Gastrocnemius medialis (tissue), 4 donors: Measurements from ENCODE around the gene TNFRSF1A. TPM values are rescaled to one million over a fixed set of nuclear protein-coding genes. Genes with fewer than 3 reads are reported as not detected.

Experiments used
- ATAC-seq, 2 donors: fragments of 150-250 bp; one replicate each; pipeline ENCODE4 v1.9.1; 2016
- DNase-seq, 2 donors: peaks; one replicate each; pipeline ENCODE4 v3.0.0-alpha.2; 2019
- H3K27ac ChIP-seq, 4 donors: fragments of 200-600 bp; sonication (generic); 1 replicate in 1 of 4; 2 replicates in 3 of 4; pipeline ENCODE4 v1.5.1; 2016 to 2018; ENCODE audit warnings: mild to moderate bottlenecking in 2 of 4, moderate library complexity in 1 of 4
- H3K27me3 ChIP-seq, 3 donors: fragments of 200-600 bp; sonication (generic) in 2 of 3; 1 replicate in 1 of 3; 2 replicates in 2 of 3; pipeline versions ENCODE4 v1.5.1 to v1.6.0; 2016 to 2019; ENCODE audit warnings: mild to moderate bottlenecking in 1 of 3, moderate library complexity in 1 of 3
- H3K36me3 ChIP-seq, 2 donors: fragments of 200-600 bp; sonication (generic) in 1 of 2; one replicate each; pipeline ENCODE4 v1.5.1; 2017 to 2018
- H3K4me1 ChIP-seq, 2 donors: fragments of 200-600 bp; sonication (generic) in 1 of 2; one replicate each; pipeline ENCODE4 v1.5.1; 2016 to 2017; ENCODE audit warnings: mild to moderate bottlenecking in 2 of 2
- H3K4me3 ChIP-seq, 4 donors: fragments of 200-600 bp; sonication (generic) in 3 of 4; 1 replicate in 1 of 4; 2 replicates in 3 of 4; pipeline ENCODE4 v1.5.1; 2016 to 2019; ENCODE audit warnings: mild to moderate bottlenecking in 2 of 4
- H3K9me3 ChIP-seq, 3 donors: fragments of 200-600 bp; sonication (generic) in 2 of 3; 1 replicate in 1 of 3; 2 replicates in 2 of 3; pipeline ENCODE4 v1.5.1; 2016 to 2019
- POLR2A ChIP-seq, 2 donors: fragments of 450-650 bp; IDR thresholded peaks; one replicate each; pipeline ENCODE4 v1.6.1; 2017; ENCODE audit warnings: antibody characterized with exemption in 2 of 2, mild to moderate bottlenecking in 2 of 2, moderate library complexity in 2 of 2
- in situ Hi-C, 4 donors: fragments of 200-750 bp; cut with MboI; loops; one replicate each; pipeline versions ENCODE4 v1.15.0 to v1.8.0; 2017; ENCODE audit warnings: low sequenced_read_pairs in 4 of 4
- intact Hi-C: fragments of 100-400 bp; cut with DNase I; formaldehyde crosslinking; loops from one replicate; pipeline ENCODE4 v1.15.1; 2023; ENCODE audit warnings: low total_unique reads
- total RNA-seq, 4 donors: library from RNA; depleted of rRNA; stranded (reverse); fragments of >200 nt; gene quantifications; one replicate each; pipeline versions ENCODE4 v1.1.0 to v1.2.3, GENCODE V29; 2016
- TF ChIP-seq, protein P1 (sequence below), 5 experiments: fragments of 450-650 bp in 3 of 5; fragments of 200-600 bp in 2 of 5; sonication (generic) in 2 of 5; IDR thresholded peaks in 4 of 5; conservative IDR thresholded peaks in 1 of 5; 1 replicate in 4 of 5; 2 replicates in 1 of 5; pipeline ENCODE4 v1.5.1; 2016 to 2019; ENCODE audit warnings: antibody characterized with exemption in 5 of 5, mild to moderate bottlenecking in 3 of 5, moderate library complexity in 3 of 5

Gene TNFRSF1A
- total RNA-seq, 4 donors from 2014 or later: 103 to 220 (median 193) TPM

DNA sequence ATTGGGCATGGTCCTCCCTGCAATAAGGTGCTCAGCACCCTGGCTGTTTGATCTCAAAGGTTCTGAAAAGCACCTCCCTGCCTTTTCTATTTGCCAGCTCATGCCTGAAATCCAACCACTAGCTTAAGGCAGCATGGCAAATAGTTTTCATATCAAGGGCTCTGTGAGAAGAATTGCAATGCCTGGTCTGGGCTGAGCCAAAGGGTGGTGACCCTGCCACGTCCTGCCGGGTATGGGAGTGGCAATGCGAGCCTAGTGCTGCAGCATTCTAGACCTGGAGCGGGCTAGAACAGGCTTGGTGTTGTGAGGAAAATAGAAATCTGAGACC is 35.8 kb upstream of the TNFRSF1A start:
- ATAC-seq (peak in 1 of 2 donors; percentile 40), DNase-seq (no peak)
- H3K4me3 ChIP-seq: no peak overlapping the region
- peaks cover 24 to 28% of the 10 kb centered on the region in 2 donors for H3K4me1 ChIP-seq
- H3K27me3 ChIP-seq: no peaks in the 10 kb centered on the region
- peak overlapping the region in 3 of 4 donors; percentile 33 to 63 (median 40) for H3K27ac ChIP-seq
- H3K36me3 ChIP-seq: no peaks in the 10 kb centered on the region
- in situ Hi-C loops: loop anchor here in 2 of 4 donors (5.0 kb wide), 2 partner anchors 40 to 45 kb away; no protein-coding TSS in a partner anchor
- H3K9me3 ChIP-seq: no peaks in the 10 kb centered on the region
- intact Hi-C loops: no loop called here
- TF ChIP-seq POLR2A (IDR thresholded peaks at IDR 0.05): no peak
- TF ChIP-seq, protein P1, sequence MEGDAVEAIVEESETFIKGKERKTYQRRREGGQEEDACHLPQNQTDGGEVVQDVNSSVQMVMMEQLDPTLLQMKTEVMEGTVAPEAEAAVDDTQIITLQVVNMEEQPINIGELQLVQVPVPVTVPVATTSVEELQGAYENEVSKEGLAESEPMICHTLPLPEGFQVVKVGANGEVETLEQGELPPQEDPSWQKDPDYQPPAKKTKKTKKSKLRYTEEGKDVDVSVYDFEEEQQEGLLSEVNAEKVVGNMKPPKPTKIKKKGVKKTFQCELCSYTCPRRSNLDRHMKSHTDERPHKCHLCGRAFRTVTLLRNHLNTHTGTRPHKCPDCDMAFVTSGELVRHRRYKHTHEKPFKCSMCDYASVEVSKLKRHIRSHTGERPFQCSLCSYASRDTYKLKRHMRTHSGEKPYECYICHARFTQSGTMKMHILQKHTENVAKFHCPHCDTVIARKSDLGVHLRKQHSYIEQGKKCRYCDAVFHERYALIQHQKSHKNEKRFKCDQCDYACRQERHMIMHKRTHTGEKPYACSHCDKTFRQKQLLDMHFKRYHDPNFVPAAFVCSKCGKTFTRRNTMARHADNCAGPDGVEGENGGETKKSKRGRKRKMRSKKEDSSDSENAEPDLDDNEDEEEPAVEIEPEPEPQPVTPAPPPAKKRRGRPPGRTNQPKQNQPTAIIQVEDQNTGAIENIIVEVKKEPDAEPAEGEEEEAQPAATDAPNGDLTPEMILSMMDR (IDR thresholded peaks at IDR 0.05 in 4 of 5, conservative IDR thresholded peaks at IDR 0.05 in 1 of 5): no peak

- DNase-seq (no peak), ATAC-seq (no peak)
Measured at GRCh38 chr12:6376870-6377666, 35.2 kb upstream of the TNFRSF1A start.

GRCh38 chr12:6376079-6376869 is 34.4 kb upstream of the TNFRSF1A start:
- peaks cover 27 to 28% of the 10 kb centered on the region in 2 donors for H3K4me1 ChIP-seq
- intact Hi-C loops: no loop called here

More at GRCh38 chr12:6376870-6377666, 35.2 kb upstream of the TNFRSF1A start:
- H3K27ac ChIP-seq: peak overlapping the region; percentile 14 to 63 (median 36)
- H3K27me3 ChIP-seq: no peaks in the 10 kb centered on the region
- no peaks in the 10 kb centered on the region for H3K36me3 ChIP-seq
- intact Hi-C loops: no loop called here
- H3K4me3 ChIP-seq: no peak overlapping the region
- in situ Hi-C loops: loop anchor here in 2 of 4 donors (5.0 kb wide), 2 partner anchors 40 to 45 kb away; no protein-coding TSS in a partner anchor
- peaks cover 27 to 28% of the 10 kb centered on the region in 2 donors for H3K4me1 ChIP-seq
- TF ChIP-seq, protein P1 (IDR thresholded peaks at IDR 0.05 in 4 of 5, conservative IDR thresholded peaks at IDR 0.05 in 1 of 5): no peak
- no peak for TF ChIP-seq POLR2A (IDR thresholded peaks at IDR 0.05)
- H3K9me3 ChIP-seq: no peaks in the 10 kb centered on the region

More at GRCh38 chr12:6376079-6376869, 34.4 kb upstream of the TNFRSF1A start:
- ATAC-seq (peak; percentile 43 to 70), DNase-seq (peak in 1 of 2 donors; percentile 66)
- Histone ChIP-seq H3K9me3 (no peaks in the 10 kb centered on the region), H3K36me3 (no peaks in the 10 kb centered on the region), H3K4me3 (no peak overlapping the region), H3K27me3 (no peaks in the 10 kb centered on the region), H3K27ac (peak overlapping the region; percentile 14 to 63 (median 36))
- TF ChIP-seq, protein P1 (IDR thresholded peaks at IDR 0.05 in 4 of 5, conservative IDR thresholded peaks at IDR 0.05 in 1 of 5): peak in 1 of 5 experiments; percentile 28
- TF ChIP-seq POLR2A (IDR thresholded peaks at IDR 0.05): no peak
- in situ Hi-C loops: loop anchor here in 2 of 4 donors (5.0 kb wide), 2 partner anchors 39 to 44 kb away; no protein-coding TSS in a partner anchor
